ENCODE results near the gene ARRDC5.
"Not testable (repeated sequence)": the region's sequence is repeated elsewhere in the genome, so short reads cannot be mapped to it uniquely, and the experiment has no call there.

ARRDC5 gene

DNA sequence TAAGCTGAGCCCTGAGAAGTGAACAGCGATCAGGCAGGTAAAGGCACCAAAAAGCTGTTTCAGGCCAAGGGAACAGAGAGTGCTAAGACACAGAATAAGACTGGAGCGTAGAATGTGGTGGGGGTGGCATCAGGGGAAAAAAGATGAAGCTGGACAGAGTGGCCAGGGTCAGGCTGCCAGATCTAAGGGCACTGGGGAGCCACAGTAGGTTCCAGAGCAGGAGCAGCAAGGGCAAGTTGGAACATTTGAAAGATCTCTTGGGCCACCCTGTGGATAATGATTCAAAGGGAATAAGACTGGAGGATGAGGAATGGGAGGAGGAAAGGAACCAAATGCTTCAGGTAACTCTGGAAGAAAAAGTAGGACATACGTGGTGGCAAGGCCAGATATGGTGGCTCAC, 28.8 kb downstream of the ARRDC5 start:
- FAIRE-seq = no peak

DNA sequence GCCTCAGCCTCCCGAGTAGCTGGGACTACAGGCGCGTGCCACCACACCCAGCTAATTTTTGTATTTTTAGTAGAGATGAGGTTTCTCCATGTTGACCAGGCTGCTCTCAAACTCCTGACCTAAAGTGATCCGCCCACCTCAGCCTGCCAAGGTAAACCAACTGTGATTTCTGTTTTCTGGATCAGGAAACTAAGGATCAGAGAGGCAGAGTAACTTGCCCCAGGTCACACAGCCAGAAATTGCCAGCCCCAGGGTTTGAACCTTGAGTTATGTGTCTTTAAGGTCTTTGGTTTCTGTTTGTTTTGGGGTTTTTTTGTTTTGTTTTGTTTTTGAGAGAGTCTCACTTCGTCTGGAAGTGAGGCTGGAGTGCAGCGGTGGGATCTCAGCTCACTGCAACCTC, 31.0 kb downstream of the ARRDC5 start:
- DNase-seq (ENCODE audit: extremely low spot score, insufficient read length, low read depth) (no peak), FAIRE-seq (no peak)

More for the DNA sequence above, 28.8 kb downstream of the ARRDC5 start:
- DNase-seq (ENCODE audit: extremely low spot score, insufficient read length, low read depth) = no peak

DNA sequence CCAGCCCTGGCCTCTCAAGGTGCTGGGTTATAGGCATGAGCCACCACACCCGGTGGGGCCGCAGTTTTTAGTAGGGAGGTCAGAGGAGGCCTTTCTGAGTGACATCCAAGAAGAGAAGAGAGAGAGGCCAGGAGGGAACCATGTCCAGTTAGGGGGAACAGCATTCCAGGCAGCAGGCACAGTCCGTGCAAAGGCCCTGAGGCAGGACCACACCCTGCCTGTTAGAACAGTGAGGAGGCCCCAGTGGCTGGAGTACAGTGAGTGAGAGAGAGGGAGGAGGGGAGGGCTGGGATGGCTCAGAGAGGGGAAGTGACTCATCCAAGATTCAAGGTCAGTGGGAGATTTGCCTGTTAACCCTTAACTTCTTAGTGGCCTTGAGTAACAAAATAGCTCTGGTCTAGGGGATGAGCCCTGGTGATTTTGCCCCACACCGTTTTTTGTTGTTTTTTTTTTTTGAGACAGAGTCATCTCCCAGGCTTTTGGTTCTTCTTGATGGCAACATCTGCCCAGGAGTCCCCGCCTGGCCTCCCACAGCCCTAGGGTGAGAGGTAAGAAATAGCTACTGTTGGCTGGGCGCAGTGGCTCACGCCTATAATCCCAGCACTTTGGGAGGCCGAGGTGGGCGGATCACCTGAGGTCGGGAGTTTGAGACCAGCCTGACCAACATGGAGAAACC, 32.5 kb downstream of the ARRDC5 start:
- no peak for FAIRE-seq

DNA sequence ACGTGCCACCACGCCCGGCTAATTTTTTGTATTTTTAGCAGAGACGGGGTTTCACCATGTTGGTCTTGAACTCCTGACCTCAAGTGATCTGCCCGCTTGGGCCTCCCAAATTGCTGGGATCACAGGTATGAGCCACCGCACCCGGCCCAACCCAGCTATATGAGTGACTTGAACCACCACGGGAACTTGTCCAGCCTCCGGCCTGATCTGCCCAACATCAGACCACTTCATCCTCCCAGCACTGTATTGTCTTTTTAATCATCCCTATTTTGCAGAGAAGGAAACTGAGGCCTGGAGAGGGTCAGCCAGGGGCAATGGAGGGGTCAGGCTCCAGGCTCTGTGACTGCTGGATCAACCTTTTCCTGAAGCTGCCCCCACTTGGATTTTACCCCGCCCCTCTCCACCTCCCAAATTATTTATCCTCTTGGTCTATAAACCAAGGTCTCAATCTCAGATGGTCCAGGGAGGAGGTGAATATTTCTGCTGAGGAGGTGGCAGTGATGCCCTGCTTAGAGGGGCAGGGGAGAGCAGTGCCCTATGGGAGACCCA, 34.3 kb downstream of the ARRDC5 start:
- no peak for FAIRE-seq

More for the DNA sequence above, 32.5 kb downstream of the ARRDC5 start:
- no peak for DNase-seq (ENCODE audit: extremely low spot score, insufficient read length, low read depth)

DNA sequence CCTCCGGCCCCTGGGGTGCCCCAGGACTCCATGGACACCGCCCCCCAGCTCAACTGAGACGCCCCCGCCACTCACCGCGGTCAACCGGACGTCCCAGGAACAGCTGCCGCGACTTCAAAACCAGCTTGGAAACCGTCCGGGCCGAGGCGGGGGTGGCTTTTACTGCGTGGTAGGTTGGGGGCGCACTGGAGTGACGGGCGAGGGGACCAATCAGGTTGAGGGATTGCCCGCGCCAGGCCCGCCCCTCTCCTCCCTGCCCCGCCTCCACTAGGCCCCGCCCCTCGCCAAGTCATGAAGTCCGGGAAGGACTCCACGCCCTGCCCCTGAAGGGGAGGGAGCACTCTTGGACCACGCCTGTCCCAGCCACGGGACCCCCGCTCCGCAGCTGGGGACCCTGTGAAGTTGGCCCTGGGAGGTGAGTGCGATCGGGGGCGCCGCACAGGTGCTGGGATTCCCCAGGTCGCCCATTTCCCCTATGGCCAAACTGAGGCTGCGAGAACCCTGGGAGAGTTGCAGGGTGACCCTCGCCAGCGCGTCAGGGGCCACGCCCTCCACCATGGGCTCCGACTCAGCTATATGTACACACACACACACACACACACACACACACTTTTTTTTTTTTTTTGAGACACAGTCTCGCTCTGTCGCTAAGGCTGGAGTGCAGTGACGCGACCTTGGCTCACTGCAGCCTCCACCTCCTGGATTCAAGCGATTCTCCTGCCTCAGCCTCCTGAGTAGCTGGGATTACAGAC, 35.0 kb downstream of the ARRDC5 start, which contains the start of gene PLIN3:
Gene PLIN3 (minus strand): TSS at position 134 of the 752 bp plus-strand sequence. CDS start 6,273 bp downstream, outside the sequence.
- DNase-seq (ENCODE audit: extremely low spot score, insufficient read length, low read depth) = peak; percentile 99
- FAIRE-seq = peak; percentile 93

More for the DNA sequence above, 34.3 kb downstream of the ARRDC5 start:
- DNase-seq (ENCODE audit: extremely low spot score, insufficient read length, low read depth) = no peak

DNA sequence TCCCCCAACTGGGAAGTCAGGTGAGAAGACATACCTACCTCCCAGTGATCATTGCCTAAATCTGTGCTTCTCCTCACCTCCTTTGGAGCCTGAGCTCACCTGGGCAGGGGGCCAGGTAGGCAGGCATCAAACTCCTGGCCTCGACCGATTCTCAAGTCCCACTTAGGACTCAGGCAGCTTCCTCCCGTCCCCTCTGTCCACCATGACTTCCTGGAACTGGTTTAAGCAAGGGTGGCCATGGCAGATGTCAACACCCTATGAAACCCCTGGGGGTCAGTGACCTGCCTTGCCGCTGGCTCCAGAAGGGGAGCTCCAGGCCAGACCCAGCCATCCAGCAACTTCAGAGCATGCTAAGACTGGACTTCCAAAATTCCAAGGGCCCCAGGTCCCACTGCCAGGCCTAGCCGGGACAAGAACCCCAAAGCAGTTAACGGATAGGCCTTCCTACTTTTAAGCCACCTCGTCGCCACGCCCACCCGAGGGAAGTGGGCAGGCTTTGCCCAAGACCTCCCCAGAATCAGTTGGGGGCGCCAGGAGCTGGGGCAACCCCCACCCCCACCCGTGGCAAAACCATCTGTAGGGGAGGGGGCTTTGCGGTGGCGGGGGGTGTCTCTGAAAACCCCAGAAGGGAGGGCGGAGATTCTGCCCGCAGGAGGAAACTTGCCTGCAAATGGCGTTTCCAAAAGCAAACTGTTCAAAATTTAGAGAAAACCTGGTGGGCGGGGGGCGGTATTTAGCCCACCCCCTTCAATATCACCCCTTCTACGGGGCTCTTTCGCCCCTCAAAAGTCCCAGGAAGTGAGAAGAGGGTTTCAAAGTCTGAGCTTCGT, 35.9 kb downstream of the ARRDC5 start:
- DNase-seq (ENCODE audit: extremely low spot score, insufficient read length, low read depth) = no peak

DNA sequence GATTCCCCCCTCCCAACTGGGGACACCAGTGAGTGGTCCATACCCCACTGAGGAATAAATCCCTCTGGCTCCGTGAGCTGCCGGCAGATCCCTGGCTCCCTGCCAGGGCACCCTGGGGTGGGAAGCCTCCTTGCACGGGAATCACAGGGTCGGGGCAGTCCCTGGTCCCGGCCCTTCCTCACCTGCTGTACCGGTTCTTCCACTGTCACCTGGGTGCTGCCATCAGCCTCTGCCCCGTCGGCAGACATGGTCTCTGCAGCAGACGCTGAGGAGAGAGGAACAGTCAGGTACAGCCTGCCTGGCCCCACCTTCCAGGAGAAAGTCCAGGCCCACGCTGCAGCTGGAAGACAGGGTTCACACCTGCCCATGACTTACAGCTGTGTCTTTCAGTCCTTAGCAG, 41.5 kb downstream of the ARRDC5 start:
- no peak for DNase-seq (ENCODE audit: extremely low spot score, insufficient read length, low read depth)

More for the DNA sequence above, 35.9 kb downstream of the ARRDC5 start:
- FAIRE-seq = peak; percentile 36

DNA sequence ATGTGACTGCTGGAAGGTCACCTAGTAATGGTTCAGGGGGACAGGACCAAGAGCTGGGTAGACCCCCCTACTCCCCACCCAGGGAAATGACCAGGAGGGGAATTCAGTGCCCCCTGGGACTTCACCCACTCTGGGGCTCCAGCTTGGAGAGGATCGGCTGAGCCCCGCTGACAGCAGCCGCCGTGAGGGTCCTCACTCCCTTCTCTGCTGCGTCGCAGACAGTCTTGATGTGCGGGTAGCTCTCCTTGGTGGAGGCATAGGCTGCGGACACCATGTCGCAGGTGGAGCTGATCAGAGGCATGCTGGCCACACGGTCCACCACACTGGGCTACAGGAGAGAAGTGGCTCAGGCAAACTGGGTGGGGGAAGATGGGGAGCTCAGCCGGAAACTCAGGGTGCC, 43.0 kb downstream of the ARRDC5 start:
- DNase-seq (ENCODE audit: extremely low spot score, insufficient read length, low read depth) (no peak), FAIRE-seq (no peak)

More for the DNA sequence above, 41.5 kb downstream of the ARRDC5 start:
- no peak for FAIRE-seq

DNA sequence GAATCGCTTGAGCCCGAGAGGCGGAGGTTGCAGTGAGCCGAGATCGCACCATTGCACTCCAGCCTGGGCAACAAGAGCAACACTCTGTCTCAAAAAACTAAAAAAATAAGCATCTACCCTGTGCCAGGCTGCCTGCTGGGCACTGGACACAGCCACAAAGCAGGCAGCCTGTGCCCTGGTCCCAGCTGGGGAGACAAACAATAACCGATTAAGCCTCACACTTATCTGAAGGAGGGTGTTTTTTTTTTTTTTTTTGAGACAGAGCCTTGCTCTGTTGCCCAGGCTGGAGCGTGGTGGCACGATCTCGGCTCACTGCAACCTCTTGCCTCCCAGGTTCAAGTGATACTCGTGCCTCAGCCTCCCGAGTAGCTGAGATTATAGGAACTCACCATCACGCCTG, 46.2 kb downstream of the ARRDC5 start:
- not testable (repeated sequence) for FAIRE-seq

DNA sequence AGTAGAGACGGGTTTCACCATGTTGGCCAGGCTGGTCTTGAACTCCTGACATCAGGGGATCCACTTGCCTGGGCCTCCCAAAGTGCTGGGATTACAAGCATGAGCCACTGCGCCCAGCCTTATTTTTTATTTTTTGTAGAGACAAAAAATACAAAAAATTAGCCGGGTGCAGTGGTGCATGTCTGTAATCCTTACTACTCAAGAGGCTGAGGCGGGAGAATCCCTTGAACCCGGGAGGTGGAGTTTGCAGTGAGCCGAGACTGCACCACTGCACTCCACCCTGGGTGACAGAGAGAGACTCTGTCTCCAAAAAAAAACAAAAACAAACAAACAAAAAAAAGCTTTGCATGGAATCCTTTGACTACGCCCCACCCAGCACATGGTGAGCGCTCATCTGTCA, 49.2 kb downstream of the ARRDC5 start:
- not testable (repeated sequence) for DNase-seq (ENCODE audit: extremely low spot score, insufficient read length, low read depth); FAIRE-seq

More for the DNA sequence above, 46.2 kb downstream of the ARRDC5 start:
- DNase-seq (ENCODE audit: extremely low spot score, insufficient read length, low read depth) = not testable (repeated sequence)

DNA sequence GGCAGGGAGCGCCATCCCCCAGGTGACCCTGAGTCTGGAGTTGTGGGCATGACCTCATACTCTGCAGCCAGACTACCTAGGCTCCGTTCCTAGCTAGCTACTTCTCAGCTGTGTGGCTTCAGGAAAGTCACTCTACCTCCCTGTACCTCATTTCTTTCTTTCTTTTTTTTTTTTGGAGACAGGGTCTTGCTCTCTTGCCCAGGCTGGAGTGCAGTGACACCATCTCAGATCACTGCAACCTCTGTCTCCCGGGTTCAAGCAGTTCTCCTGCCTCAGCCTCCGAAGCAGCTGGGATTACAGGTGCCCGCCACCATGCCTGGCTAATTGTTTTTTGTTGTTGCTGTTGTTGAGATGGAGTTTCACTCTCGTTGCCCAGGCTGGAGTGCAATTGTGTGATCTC, 50.2 kb downstream of the ARRDC5 start:
- DNase-seq (ENCODE audit: extremely low spot score, insufficient read length, low read depth) (no peak), FAIRE-seq (no peak)

DNA sequence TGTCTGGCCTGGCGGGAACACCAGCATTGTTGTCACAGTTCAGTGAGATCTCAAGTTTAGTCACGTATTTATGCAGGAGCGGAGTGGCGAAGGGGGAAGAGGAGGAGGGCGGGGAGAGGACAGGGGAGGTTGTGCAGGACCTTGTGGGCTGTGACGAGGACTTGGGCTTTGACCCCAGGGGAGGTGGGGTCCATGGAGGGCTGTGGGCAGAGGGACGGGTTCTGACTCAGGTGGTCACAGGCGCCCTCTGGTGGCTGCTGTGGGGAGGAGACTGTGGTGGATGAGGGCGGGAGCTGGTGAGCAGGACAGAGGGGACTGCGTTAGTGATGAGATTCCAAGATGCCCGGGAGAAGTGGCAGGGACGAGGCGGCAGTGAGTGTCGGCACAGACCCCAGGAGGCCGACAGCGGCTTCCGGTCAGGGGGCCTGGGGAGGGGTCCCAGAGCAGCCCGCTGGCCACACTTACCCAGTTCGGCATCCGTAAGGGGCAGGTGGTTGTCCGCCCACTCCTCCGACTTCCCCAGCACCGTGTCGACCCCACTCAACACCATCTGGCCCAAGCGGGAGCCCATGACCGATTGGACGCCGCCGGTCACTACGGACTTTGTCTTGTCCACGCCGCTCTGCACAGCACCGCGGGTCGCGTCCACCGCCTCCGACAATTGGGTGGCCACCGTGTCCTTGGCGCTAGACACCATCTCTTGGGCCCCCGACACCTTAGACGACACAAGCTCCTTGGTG, 51.0 kb downstream of the ARRDC5 start:
- peak; percentile 75 for FAIRE-seq

DNA sequence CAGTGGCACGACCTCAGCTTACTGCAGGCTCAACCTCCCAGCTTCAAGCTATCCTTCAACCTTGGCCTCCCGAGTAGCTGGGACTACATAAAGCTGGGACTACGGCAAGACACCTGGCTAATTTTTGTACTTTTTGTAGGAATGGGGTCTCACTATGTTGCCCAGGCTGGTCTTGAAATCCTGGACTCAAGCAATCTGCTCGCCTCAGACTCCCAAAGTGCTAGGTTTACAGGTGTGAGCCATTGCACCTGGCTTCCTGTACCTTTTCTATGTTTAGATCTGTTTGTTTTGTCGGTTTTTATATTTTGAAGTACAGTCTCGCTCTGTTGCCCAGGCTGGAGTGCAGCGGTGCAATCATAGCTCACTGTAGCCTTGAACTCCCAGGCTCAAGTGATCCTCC, 53.7 kb downstream of the ARRDC5 start:
- FAIRE-seq = no peak
- no peak for DNase-seq (ENCODE audit: extremely low spot score, insufficient read length, low read depth)

More for the DNA sequence above, 51.0 kb downstream of the ARRDC5 start:
- DNase-seq (ENCODE audit: extremely low spot score, insufficient read length, low read depth) = no peak

DNA sequence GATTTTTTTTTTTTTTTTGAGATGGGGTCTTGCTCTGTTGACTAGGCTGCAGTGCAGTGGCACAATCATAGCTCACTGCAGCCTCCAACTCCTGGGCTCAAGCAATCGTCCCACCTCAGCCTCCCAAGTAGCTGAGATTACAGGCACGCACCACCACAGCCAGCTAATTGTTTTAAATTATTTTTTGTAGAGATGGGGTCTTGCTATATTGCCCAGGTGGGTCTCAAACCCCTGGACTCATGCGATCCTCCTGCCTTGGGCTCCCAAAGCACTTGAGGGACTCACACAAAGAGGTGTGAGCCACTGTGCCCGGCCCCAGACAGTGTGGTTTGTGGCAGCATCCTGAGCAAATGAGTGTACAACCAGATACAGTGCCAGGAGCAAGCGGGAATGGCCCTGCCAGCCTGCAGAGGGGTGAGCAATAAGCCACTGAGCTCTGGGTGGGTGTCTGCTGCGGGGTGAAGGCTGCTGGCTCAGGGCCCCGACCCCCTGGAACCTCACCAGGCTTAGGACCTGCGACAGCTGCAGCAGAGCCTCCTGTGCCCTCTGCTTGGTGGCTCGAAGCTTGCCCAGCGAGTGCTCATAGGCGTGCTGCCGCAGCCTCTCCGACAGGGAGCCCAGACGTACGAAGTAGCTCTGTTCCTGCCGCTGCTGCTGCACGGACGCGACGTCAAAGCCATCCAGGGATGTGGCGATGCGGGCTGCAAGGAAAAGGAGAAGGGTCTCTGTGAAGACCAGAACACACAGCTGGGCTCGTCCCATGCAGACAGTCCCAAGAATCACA, 55.3 kb downstream of the ARRDC5 start:
- no peak for FAIRE-seq
- DNase-seq (ENCODE audit: extremely low spot score, insufficient read length, low read depth) = no peak

DNA sequence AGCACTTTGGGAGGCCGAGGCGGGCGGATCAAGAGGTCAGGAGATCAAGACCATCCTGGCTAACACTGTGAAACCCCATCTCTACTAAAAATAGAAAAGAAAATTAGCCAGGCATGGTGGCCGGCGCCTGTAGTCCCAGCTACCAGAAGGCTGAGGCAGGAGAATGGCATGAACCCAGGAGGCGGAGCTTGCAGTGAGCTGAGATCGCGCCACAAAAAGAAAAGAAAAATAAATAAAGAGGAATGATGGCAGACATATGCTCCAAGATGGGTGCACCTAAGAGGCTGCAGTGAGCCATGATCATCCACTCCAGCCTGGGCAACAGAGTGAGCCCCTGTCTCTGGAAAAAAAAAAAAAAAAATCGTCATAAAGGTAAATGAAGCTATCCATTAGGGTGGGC, 56.7 kb downstream of the ARRDC5 start:
- DNase-seq (ENCODE audit: extremely low spot score, insufficient read length, low read depth) = not testable (repeated sequence)

DNA sequence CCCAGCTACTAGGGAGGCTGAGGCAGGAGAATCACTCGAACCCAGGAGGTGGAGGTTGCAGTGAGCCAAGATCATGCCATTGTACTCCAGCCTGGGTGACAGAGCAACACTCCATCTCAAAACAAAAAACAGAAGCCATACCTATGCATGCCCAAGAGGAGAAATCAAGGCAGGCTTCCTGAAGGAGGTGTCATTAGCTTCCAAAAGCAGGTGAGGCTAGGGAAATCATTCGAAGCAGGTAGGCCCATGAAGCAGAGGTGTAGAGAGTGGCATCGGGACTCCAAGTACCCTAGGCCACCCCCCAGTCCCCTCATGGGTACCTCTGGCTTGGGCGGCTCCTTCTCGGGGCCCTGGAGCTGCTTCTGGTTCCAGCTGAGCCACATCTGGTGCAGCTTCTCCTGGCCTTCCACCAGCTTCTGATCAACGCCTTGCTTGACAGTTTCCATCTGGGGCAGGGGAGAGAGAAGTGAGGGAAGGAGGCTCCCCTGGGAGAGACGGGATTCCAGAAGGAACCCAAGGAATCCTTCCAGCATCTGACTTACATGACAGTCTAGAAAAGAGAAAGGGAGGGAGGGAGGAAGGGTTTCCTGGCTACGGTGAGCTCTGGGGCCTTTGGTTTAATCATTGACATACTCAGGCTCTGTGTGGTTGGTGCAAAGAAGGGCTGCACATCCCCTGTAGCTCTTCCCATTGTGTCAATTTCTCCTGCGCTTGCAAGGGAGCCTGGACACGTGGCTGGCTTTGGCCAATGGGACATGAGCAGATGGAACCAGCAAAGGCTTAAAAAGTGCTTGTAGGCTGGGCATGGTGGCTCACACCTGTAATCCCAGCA, 58.1 kb downstream of the ARRDC5 start:
- peak; percentile 84 for FAIRE-seq
- DNase-seq (ENCODE audit: extremely low spot score, insufficient read length, low read depth) = no peak

More for the DNA sequence above, 56.7 kb downstream of the ARRDC5 start:
- not testable (repeated sequence) for FAIRE-seq

DNA sequence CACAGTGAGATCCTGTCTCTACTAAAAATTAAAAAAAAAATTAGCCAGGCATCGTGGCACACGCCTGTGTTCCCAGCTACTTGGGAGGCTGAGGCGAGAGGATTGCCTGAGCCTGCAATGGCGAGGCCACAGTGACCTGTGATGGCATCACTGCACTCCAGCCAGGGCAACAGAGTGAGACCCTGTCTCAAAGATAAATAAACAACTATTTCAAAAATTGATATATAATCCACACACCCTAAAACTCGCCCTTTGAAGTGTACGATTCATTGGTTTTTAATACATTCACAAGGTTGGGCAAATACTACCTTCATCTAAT, 59.1 kb downstream of the ARRDC5 start:
- DNase-seq (ENCODE audit: extremely low spot score, insufficient read length, low read depth) = no peak
- FAIRE-seq = no peak

Measured in GM18507 (cell line).